Measurements from ENCODE around the gene GBP6.
"Not testable (repeated sequence)": the region's sequence is repeated elsewhere in the genome, so short reads cannot be mapped to it uniquely, and the experiment has no call there.

GBP6 gene

DNA sequence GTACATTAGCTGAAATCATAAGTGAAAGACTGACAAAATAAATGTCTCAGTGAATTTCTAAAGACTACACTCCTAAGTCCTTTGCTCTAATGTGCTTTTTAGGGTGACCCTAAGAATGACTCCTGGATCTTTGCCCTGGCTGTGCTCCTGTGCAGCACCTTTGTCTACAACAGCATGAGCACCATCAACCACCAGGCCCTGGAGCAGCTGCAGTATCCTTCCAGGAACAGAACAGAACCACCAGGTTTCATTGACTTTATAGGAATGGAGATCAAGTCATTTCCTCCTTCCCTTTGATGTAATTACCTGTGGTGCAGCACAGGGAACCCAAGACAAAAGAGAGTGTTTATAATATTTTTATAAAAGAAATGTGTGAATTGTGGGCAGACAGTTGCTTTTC lies 14.1 kb downstream of the GBP6 start:
- no peak for DNase-seq

- DNase-seq: no peak
Observed at GRCh38 chr1:89381618-89382017, 17.8 kb downstream of the GBP6 start.

DNA sequence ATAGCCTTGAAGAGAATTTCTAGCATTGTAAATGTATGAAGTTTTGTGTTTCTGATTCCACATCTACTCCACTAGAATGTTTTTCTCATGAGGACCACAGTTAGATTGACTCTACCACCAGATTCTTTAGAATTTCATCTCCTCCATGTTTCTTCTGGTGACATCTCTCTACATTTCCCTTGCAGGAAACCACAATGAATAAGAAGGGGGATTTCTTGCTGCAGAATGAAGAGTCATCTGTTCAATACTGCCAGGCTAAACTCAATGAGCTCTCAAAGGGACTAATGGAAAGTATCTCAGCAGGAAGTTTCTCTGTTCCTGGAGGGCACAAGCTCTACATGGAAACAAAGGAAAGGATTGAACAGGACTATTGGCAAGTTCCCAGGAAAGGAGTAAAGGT lies 18.6 kb downstream of the GBP6 start:
- no peak for DNase-seq

DNA sequence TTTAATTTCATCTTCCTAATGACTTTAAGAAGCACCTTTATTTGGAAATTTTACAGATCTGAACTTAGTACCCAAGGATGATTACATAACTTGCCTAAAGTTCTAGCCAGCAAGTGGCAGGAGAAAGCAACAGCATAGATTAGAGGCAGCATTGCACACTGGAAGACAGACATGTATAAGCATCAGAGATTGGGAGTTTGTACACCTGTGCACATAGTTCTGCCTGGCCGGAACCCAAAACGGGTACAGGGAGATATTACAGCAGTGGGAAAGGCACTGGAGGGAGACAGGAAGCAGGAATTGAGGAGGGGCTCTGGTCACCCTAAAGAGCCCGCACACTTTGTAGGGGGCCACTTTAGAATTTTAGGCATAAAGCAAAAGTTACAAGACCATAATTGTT lies 19.3 kb downstream of the GBP6 start:
- no peak for DNase-seq

GRCh38 chr1:89390707-89391106 lies 26.8 kb downstream of the GBP6 start:
- DNase-seq: no peak

DNA sequence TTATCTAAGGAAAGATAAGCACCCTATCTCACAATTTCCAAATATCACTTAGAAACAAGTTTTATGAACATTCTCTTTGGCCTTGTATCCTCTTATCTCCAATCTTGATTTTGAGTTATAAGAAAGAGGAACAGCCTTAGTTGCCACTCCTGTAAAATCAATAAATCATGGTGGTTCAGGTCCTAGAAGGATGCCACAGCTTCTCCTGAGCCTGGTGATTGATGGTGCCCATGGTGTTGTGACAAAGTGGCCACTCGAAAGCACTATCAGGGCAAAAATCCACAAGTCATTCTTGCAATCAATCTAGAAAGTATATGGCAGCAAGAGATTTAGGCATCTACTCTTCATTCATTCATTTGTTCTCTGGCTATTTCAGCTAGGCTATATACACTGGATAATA lies 27.8 kb downstream of the GBP6 start:
- DNase-seq: no peak

GRCh38 chr1:89394851-89395250 lies 31.0 kb downstream of the GBP6 start:
- DNase-seq: no peak

DNA sequence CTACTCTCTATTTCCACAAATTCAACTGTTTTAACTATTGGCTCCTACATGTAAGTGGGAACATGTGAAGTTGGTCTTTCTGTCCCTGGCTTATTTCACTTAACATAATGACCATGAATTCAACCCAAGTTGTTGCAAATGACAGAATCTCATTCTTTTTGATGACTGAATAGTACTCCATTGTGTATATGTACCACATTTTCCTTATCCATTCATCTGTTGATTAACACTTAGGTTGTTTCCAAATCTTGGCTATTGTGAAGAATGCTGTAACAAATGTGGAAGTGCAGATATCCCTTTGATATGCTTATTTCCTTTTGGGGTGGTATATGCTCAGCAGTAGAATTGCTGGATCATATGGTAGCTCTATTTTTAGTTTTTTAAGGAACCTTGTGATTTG lies 33.0 kb downstream of the GBP6 start:
- DNase-seq: no peak

GRCh38 chr1:89405275-89405929 lies 41.5 kb downstream of the GBP6 start:
- DNase-seq: no peak

- DNase-seq: no peak
Observed at GRCh38 chr1:89407360-89407759, 43.5 kb downstream of the GBP6 start.

- DNase-seq: not testable (repeated sequence)
Observed at GRCh38 chr1:89407768-89408167, 43.9 kb downstream of the GBP6 start.

DNA sequence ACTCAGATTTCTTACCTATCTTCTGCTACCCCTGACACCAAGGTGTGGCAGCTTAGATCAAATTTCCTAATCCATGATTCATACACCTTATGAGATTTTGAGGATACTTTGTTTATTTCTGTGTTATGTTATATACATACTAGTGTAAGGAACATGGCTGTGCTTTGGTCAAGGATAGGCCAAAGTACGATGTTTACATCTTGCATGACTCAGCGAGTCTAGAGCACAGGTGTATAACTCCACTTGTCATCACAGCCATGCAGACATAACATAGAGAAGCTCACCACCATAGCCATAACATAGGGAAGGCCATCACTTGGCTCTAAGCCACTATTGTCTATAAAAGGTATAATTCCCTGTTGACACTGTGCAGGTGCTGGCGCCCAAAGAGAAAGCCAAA lies 61.2 kb downstream of the GBP6 start:
- peak; percentile 89 for DNase-seq

DNA sequence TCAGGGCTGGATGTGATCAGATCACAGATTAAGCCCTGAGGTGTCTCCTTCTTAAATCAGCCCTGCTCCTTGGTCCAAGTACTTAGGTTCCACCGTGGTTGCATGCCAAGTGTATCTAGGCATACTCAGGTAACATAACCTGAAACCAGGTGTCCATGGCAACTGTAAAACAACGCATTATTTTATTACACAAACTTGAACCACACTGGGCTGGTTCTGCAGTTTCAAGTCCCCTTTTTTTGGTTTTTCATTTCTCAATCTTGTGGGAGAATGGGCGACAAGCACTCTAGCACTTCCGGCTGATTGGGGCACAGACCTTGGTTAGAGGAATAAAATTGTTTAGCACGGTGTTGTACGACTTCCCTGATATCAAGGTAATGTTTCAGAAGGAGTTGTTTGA lies 65.2 kb downstream of the GBP6 start:
- no peak for DNase-seq

DNA sequence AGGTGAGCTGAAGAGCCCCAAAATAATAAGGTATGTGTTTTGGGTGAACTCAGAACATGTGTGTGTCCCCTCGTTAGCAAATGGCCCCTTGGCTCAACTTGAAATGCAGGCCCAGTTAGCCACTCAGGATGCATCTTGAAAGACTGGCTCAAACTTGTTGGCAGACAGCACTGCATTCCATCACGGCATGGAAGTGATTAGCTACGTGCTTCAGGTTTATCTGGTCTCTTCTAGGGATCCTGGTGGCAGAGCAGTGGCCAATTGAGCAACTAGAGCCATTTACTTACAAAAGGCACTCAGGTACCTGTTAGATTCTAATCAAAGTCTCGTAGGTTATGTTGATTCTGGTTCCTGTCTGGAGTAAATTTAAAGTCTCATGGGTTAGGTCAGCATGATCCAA lies 65.8 kb downstream of the GBP6 start:
- not testable (repeated sequence) for DNase-seq

- no peak for DNase-seq
Observed at GRCh38 chr1:89433421-89433820, 69.6 kb downstream of the GBP6 start.

- not testable (repeated sequence) for DNase-seq
Observed at GRCh38 chr1:89434058-89434780, 70.4 kb downstream of the GBP6 start.
